Pancreas (tissue), 10 donors: ENCODE results near the gene FAM186B. TPM values are rescaled to one million over a fixed set of nuclear protein-coding genes. Genes with fewer than 3 reads are reported as not detected.

ENCODE experiments used
- ATAC-seq, 4 donors: fragments of 200-7000 bp; cut with Tn5 transposase; one replicate each; pipeline versions ENCODE4 v1.8.0 to v1.9.1; 2020; ENCODE audit warnings: mild to moderate bottlenecking in 4 of 4, moderate library complexity in 4 of 4
- DNase-seq, 6 donors: peaks; one replicate each; pipeline ENCODE4 v3.0.0-alpha.2; 2020
- FAIRE-seq: peaks from 2 replicates; lab custom pipeline; 2012; peaks lifted over from hg19 to GRCh38; lab: Jason Lieb, UNC
- H3K27ac ChIP-seq, 4 donors: fragments of 200-600 bp; sonication (generic); 1 replicate in 3 of 4; 2 replicates in 1 of 4; pipeline versions ENCODE4 v1.5.0 to v1.8.0; 2020
- H3K27me3 ChIP-seq, 4 donors: fragments of 200-600 bp; one replicate each; pipeline ENCODE4 v1.8.0; 2021
- H3K36me3 ChIP-seq, 3 donors: fragments of 200-600 bp; sonication (generic) in 1 of 3; one replicate each; pipeline versions ENCODE4 v1.5.0 to v1.8.0; 2020 to 2021
- H3K4me1 ChIP-seq, 3 donors: fragments of 200-600 bp; one replicate each; pipeline ENCODE4 v1.8.0; 2021
- H3K4me3 ChIP-seq, 4 donors: fragments of 200-600 bp; sonication (generic) in 2 of 4; one replicate each; pipeline versions ENCODE4 v1.5.0 to v1.8.0; 2020 to 2021
- H3K9me3 ChIP-seq, 4 donors: fragments of 200-600 bp; one replicate each; pipeline ENCODE4 v1.8.0; 2021
- WGBS, 2 donors: extraction: QIAGEN DNeasy Blood & Tissue Kit; methylation state at CpG; one replicate each; pipeline ENCODE4 v1.1.7; 2013; 5-methylcytosine and 5-hydroxymethylcytosine counted together
- intact Hi-C, 3 donors: fragments of 100-400 bp; cut with DNase I; formaldehyde crosslinking; loops; one replicate each; pipeline versions ENCODE4 v1.11.1 to v1.14.2; 2022
- polyA plus RNA-seq, 2 donors: library from polyadenylated mRNA; stranded (reverse); fragments of 200-250 nt; gene quantifications; one replicate each; pipeline ENCODE4 v1.2.3, GENCODE V29; 2013
- total RNA-seq, 6 donors: library from RNA; stranded (reverse); fragmentation: NEBNext Ultra II Directional in 4 of 6; extraction: Animal tissue kit (Norgen Biotek cat#: 25700) in 4 of 6; gene quantifications; one replicate each; pipeline versions ENCODE4 v1.2.1 to v1.2.4, GENCODE V29; 2021 to 2023
- TF ChIP-seq, protein P1 (sequence below), 4 donors: fragments of 200-600 bp; sonication (generic) in 3 of 4; IDR thresholded peaks; one replicate each; pipeline versions ENCODE4 v1.5.0 to v1.8.0; 2021; ENCODE audit warnings: antibody characterized with exemption in 4 of 4
- donor health status: healthy with polysubstance abuse.
- donor health status: DM: no; HTN: no; CAD: no; lungs with moderate emphysema.
- donor health status: DM: no; HTN: no; CAD: no.
- donor health status: control.
- donor health status: control.
- donor health status: Bipolar disorder and iron deficiency.
- donor health status: DM: yes; HTN: yes; CAD: no.
- donor health status: DM: no; HTN: no; CAD: no.
- donor health status: DM: no; HTN: no; CAD: no.
- donor health status: DM: yes; HTN: yes; CAD: no.

The FAM186B gene
- total and polyA plus RNA-seq, 8 donors: 0.49 to 1.7 (median 0.74) TPM

DNA sequence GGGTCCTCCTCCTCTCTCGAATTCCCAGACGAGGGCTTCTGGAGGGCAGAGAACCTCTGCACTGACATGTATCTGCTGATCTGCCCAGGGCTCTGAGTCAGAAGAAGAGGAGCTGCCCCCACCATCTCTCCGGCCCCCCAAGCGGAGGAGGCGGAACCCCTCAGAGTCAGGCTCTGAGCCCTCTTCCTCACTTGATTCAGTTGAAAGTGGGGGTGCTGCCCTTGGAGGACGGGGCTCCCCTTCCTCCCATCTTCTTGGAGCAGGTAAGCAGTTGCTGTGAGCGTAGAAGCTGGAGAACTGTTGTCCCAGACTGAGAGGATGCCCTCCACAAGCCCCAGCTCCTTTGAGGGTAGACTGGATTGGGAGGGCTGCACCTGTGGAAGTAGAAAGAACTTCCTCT is 37.7 kb upstream of the FAM186B start:
- Histone ChIP-seq H3K27me3 (no peaks in the 10 kb centered on the region), H3K4me1 (no peaks in the 10 kb centered on the region), H3K27ac (no peak overlapping the region), H3K4me3 (no peak overlapping the region), H3K36me3 (peaks cover 0 to 14% (median 0%) of the 10 kb centered on the region in 3 donors), H3K9me3 (no peaks in the 10 kb centered on the region)
- DNase-seq (peak in 1 of 6 donors; percentile 35), ATAC-seq (no peak), FAIRE-seq (no peak)
- 83 to 90% methylated on average over 7 of the region's 7 CpGs for WGBS, 2 donors
- TF ChIP-seq, protein P1, sequence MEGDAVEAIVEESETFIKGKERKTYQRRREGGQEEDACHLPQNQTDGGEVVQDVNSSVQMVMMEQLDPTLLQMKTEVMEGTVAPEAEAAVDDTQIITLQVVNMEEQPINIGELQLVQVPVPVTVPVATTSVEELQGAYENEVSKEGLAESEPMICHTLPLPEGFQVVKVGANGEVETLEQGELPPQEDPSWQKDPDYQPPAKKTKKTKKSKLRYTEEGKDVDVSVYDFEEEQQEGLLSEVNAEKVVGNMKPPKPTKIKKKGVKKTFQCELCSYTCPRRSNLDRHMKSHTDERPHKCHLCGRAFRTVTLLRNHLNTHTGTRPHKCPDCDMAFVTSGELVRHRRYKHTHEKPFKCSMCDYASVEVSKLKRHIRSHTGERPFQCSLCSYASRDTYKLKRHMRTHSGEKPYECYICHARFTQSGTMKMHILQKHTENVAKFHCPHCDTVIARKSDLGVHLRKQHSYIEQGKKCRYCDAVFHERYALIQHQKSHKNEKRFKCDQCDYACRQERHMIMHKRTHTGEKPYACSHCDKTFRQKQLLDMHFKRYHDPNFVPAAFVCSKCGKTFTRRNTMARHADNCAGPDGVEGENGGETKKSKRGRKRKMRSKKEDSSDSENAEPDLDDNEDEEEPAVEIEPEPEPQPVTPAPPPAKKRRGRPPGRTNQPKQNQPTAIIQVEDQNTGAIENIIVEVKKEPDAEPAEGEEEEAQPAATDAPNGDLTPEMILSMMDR (IDR thresholded peaks at IDR 0.05): no peak
- intact Hi-C loops: loop anchor here in 1 of 3 donors (10.0 kb wide), 1 partner anchor 62 kb away; the partner anchor contains the start of gene FMNL3

DNA sequence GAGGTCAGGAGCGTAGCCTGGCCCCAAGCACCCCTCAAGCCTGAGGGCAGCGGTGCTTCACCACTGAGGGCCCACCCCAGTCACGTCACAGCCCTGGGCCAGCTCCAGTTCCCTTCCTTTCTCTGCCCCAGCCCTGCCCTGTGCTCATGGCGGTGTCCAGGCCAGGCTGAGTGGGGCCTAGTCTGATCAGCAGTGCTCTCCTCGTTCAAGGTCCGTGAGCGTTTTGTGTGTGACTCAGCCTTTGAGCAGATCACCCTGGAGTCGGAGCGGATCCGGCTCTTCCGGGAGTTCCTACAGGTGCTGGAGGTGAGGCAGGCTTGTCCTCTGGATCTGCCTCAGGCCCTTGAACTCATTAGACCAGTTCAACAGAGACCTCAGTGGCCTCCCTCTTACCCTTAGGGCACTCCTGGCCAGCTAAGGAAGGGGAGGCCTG is 36.9 kb upstream of the FAM186B start:
- DNase-seq: peak in 1 of 6 donors; percentile 31
- no peak for ATAC-seq
- H3K4me1 ChIP-seq: no peaks in the 10 kb centered on the region
- H3K9me3 ChIP-seq: no peaks in the 10 kb centered on the region
- TF ChIP-seq, protein P1 (IDR thresholded peaks at IDR 0.05): no peak
- 80% methylated on average over 11 of the region's 11 CpGs for WGBS, 2 donors
- H3K27ac ChIP-seq: no peak overlapping the region
- no peak overlapping the region for H3K4me3 ChIP-seq
- intact Hi-C loops: loop anchor here in 1 of 3 donors (10.0 kb wide), 1 partner anchor 62 kb away; the partner anchor contains the start of gene FMNL3
- no peak for FAIRE-seq
- no peaks in the 10 kb centered on the region for H3K27me3 ChIP-seq
- peaks cover 0 to 14% (median 0%) of the 10 kb centered on the region in 3 donors for H3K36me3 ChIP-seq

DNA sequence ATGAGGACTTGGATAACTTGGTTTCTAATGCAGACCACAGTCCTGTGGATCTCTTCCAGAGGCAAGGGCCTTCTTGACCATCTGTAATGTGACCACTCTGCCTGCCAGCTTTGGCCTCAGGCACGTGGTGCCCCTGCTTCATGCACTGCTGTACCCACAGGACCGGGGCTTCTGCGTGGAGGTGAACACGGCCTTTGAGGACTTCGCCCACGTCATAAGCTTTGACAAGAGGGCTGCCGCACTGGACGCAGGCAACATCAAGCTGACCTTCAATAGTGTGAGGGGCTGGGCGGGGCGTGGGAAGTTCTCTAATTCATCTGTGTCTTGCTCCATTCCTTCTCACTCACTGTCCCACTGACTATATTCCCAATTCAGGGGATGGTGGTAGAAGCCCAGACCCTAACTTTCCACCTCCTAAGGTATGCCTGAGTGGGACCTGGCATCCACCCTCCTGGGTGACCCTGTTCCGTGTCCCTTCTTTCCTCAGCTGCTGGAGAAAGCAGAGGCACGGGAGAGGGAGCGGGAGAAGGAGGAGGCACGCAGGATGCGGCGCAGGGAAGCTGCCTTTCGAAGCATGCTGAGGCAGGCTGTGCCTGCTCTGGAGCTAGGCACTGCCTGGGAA is 36.4 kb upstream of the FAM186B start:
- Histone ChIP-seq H3K27me3 (no peaks in the 10 kb centered on the region), H3K4me1 (no peaks in the 10 kb centered on the region), H3K4me3 (no peak overlapping the region), H3K9me3 (no peaks in the 10 kb centered on the region), H3K27ac (no peak overlapping the region), H3K36me3 (peaks cover 0 to 14% (median 0%) of the 10 kb centered on the region in 3 donors)
- FAIRE-seq (no peak), ATAC-seq (no peak), DNase-seq (peak in 1 of 6 donors; percentile 50)
- intact Hi-C loops: loop anchor here in 1 of 3 donors (10.0 kb wide), 1 partner anchor 63 kb away; the partner anchor contains the start of gene FMNL3
- WGBS, 2 donors: 89 to 91% methylated on average over 17 of the region's 17 CpGs
- TF ChIP-seq, protein P1 (IDR thresholded peaks at IDR 0.05): no peak

DNA sequence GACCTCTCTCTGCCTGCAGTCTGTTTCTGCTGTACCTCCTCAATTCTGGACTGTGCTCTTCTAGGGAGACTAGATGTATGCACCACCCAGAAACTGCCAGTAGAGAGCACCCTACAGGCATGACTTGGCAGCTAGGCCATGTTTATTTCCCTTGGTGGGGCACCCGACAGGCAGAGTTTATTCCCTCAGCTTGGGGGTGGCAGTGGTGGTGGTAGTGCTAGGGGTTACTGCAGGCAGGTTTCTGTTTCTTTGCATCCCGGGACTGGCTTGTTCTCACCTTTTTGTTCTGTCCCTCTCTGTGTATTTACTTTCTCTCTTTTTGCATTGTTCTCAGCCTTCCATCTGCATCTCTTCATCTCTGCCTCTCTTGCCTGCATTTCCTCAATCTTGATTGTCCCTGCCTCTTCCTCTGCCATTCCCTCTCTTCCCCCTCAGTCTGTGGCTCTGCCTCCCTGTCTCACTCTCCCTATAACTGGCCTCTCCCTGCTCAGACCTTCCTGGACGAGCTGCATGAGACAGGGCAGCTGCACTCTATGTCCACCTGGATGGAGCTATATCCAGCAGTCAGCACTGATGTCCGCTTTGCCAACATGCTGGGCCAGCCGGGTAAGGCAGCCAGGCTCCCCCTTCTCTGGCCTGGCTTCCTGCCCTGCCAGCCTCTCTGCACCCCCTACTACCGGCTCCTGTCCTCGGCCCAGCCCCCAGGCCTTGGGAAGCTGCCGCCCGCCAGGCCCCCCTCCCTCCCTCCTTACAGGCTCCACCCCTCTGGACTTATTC is 31.7 kb upstream of the FAM186B start:
- intact Hi-C loops: no loop called here
- Histone ChIP-seq H3K27me3 (no peaks in the 10 kb centered on the region), H3K27ac (no peak overlapping the region), H3K36me3 (peaks cover 0 to 4% (median 0%) of the 10 kb centered on the region in 3 donors), H3K4me1 (no peaks in the 10 kb centered on the region), H3K9me3 (no peaks in the 10 kb centered on the region), H3K4me3 (no peak overlapping the region)
- ATAC-seq (peak; percentile 56 to 87 (median 79)), DNase-seq (peak in 1 of 6 donors; percentile 48), FAIRE-seq (no peak)
- TF ChIP-seq, protein P1 (IDR thresholded peaks at IDR 0.05): peak in 3 of 4 donors; percentile 21 to 27 (median 26)
- WGBS, 2 donors: 56 to 57% methylated on average over 9 of the region's 9 CpGs
